Ishikawa (cell line): ENCODE data around the gene EEF2K.

Experiments
- CEBPB ChIP-seq: IDR thresholded peaks from 2 replicates; pipeline ENCODE4 v1.6.1; 2012
- CREB1 ChIP-seq: IDR thresholded peaks from 2 replicates; pipeline ENCODE4 v1.6.1; 2012; ENCODE audit warnings: low read depth
- EGR1 ChIP-seq: IDR thresholded peaks from 2 replicates; pipeline ENCODE4 v1.6.1; 2012
- EP300 ChIP-seq: IDR thresholded peaks from 2 replicates; pipeline ENCODE4 v1.6.1; 2012; ENCODE audit warnings: borderline replicate concordance
- FOXM1 ChIP-seq: IDR thresholded peaks from 2 replicates; pipeline ENCODE4 v1.6.1; 2012; ENCODE audit warnings: low read depth, borderline replicate concordance
- NFIC ChIP-seq: IDR thresholded peaks from 2 replicates; pipeline ENCODE4 v1.6.1; 2012
- RAD21 ChIP-seq: IDR thresholded peaks from 2 replicates; pipeline ENCODE4 v1.6.1; 2012; ENCODE audit warnings: low read depth
- TAF1 ChIP-seq: IDR thresholded peaks from 2 replicates; pipeline ENCODE4 v1.6.1; 2012; ENCODE audit warnings: low read depth, mild to moderate bottlenecking
- TCF12 ChIP-seq: IDR thresholded peaks from 2 replicates; pipeline ENCODE4 v1.6.1; 2012; ENCODE audit warnings: low read depth
- TEAD4 ChIP-seq: IDR thresholded peaks from 2 replicates; pipeline ENCODE4 v1.6.1; 2012
- YY1 ChIP-seq: IDR thresholded peaks from 2 replicates; pipeline ENCODE4 v1.6.1; 2012; ENCODE audit warnings: low read depth
- ZBTB7A ChIP-seq: IDR thresholded peaks from 2 replicates; pipeline ENCODE4 v1.6.1; 2012; ENCODE audit warnings: low read depth
- TF ChIP-seq, protein P1 (sequence below): IDR thresholded peaks from 2 replicates; pipeline ENCODE4 v1.6.1; 2012
- TF ChIP-seq, protein P2 (sequence below): IDR thresholded peaks from 2 replicates; pipeline ENCODE4 v1.6.1; 2012; ENCODE audit warnings: low read depth, mild to moderate bottlenecking
- TF ChIP-seq, protein P3 (sequence below): IDR thresholded peaks from 2 replicates; pipeline ENCODE4 v1.6.1; 2012

The EEF2K gene

DNA sequence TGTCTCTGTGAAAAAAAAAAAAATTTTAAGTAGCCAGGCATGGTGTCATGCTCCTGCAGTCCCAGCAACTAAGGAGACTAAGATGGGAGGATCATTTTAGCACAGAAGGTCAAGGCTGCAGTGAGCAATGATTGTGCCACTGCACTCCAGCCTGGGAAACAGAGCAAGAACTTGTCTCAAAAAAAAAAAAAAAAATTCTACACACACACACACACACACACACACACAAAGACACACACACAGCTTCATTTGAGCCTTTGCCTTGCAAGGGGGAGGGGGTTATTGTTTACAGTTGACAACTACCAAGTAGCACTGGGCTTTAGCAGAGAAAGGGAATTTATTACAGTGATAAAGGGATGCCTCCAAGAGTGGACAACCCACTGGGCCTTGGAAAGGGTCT, 86.2 kb downstream of the EEF2K start:
- no peak for TF ChIP-seq YY1
- no peak for TF ChIP-seq TAF1
- TF ChIP-seq, protein P1, sequence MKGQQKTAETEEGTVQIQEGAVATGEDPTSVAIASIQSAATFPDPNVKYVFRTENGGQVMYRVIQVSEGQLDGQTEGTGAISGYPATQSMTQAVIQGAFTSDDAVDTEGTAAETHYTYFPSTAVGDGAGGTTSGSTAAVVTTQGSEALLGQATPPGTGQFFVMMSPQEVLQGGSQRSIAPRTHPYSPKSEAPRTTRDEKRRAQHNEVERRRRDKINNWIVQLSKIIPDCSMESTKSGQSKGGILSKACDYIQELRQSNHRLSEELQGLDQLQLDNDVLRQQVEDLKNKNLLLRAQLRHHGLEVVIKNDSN = no peak
- TF ChIP-seq CREB1 = no peak
- TF ChIP-seq, protein P2, sequence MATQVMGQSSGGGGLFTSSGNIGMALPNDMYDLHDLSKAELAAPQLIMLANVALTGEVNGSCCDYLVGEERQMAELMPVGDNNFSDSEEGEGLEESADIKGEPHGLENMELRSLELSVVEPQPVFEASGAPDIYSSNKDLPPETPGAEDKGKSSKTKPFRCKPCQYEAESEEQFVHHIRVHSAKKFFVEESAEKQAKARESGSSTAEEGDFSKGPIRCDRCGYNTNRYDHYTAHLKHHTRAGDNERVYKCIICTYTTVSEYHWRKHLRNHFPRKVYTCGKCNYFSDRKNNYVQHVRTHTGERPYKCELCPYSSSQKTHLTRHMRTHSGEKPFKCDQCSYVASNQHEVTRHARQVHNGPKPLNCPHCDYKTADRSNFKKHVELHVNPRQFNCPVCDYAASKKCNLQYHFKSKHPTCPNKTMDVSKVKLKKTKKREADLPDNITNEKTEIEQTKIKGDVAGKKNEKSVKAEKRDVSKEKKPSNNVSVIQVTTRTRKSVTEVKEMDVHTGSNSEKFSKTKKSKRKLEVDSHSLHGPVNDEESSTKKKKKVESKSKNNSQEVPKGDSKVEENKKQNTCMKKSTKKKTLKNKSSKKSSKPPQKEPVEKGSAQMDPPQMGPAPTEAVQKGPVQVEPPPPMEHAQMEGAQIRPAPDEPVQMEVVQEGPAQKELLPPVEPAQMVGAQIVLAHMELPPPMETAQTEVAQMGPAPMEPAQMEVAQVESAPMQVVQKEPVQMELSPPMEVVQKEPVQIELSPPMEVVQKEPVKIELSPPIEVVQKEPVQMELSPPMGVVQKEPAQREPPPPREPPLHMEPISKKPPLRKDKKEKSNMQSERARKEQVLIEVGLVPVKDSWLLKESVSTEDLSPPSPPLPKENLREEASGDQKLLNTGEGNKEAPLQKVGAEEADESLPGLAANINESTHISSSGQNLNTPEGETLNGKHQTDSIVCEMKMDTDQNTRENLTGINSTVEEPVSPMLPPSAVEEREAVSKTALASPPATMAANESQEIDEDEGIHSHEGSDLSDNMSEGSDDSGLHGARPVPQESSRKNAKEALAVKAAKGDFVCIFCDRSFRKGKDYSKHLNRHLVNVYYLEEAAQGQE = no peak
- no peak for TF ChIP-seq EGR1
- TF ChIP-seq FOXM1 = no peak
- TF ChIP-seq RAD21 = no peak
- no peak for TF ChIP-seq TCF12

DNA sequence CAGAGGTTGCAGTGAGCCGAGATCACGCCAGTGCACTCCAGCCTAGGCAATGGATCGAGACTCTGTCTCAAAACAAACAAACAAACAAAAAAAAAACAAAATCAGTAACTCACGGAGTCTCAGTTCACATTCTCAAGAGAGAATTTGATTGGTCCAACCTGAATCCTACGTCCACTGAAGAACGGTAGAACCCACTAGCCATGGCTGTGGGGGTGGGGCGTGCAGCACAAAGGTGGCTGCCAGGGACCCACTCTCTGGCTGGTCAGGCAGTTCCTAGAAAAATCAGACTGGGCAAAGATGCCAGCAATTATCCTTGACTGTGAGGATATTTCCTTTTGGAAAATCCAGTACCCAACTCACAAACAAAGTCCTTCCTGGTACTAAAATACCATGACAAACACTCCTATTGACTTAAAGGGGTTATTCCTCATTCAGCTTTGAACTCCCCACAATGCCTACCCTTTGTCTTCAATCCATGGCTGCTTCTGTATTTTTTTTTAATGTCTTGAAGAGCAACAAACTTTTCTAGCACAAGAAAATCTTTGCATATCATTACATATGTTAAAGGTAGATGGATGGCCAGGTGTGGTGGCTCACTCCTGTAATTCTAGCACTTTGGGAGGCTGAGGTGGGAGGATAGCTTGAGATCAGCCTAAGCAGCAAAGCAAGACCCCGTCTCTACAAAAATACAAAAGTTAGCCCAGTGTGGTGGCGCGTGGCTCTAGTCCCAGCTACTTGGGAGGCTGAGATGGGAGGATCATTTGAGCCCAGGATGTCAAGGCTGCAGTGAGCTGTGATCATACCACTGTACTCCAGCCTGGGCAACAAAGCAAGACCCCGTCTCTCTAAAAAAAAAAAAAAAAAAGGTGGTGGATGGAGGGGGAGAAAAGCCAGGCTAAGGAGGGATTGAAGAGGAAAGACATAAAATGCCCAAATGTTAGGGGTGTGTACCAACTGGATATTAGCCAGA, 87.3 kb downstream of the EEF2K start:
- TF ChIP-seq EGR1 = no peak
- TF ChIP-seq NFIC = no peak
- no peak for TF ChIP-seq EP300

DNA sequence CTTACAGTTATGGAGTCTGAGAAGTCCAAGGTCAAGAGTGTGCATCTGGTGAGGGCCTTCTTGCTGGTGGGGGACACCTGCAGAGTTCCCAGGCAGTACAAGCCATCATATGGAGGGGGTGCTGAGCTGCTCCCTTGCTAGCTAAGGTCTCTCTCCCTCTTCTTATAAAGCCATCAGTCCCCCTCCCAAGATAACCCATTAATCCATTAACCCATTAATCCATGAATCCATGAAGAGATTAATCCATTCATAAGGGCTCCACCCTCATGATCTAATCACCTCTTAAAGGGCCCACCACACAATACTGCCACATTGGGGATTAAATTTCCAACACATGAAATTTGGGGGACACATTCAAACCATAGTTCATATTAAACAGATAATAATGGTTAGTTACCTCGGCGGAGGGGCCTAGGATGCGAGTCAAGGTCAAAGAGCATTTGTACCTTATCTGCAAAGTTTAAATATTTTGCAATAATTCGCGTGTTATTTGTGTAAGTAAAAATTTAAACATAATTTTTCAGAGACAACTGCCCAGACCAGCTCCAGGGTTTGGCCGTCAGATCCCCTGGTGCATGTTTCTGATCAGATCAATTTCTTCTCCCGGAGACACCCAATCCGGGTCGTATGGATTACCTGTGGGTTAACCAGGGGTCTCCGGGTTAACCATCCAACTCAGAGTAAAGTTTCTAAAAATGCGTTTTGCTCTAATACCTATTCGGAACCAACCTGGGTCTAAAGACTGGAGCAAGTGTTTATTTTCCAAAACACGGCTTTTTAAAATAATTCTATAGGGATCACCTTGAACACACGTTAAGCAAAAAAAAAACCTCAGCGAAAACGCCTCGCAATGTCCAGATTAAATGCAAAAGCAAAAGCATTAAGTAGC, 90.4 kb downstream of the EEF2K start:
- TF ChIP-seq EP300 (no peak), ZBTB7A (0 out of 2 replicates have a peak, but pooled peaks have one; percentile 76)

DNA sequence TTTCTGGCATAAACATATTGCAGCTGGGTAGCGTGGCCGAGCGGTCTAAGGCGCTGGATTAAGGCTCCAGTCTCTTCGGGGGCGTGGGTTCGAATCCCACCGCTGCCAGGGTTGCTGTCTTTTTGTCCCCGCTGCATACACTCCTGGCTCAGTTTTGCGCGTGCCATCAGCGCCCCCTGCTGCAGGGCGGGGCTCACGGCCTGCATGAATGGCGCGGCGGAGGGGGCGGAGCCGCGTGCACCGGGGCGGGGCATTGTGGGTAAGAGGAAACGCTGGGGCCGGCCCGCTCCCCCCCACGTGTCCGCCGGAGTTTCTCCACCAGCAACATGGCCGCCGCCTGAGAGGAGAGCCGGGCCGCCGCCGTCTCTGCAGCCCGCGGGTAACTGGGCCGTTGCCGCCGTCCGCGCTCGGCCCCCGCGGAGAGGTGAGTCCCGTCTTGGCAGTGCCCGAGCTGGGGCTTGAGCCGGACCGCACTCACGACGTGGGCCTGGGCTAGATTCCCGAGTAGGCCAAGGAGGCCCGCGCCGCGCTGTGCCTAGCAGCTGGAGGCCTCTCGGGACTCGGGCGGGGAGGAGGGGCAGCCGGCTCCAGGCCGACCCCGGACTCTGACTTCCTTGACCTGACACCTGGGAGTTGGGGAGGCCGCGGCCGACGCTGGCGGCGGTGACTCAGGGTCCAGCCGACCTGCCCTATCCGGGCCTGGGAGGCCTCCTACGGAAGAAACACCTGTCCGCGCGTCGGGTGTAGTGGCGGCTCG, 91.2 kb downstream of the EEF2K start, which contains the start of gene POLR3E:
TSS of gene POLR3E (plus strand) at position 296 of the 757 bp plus-strand sequence. CDS start 5,560 bp downstream, outside the sequence.
- no peak for TF ChIP-seq FOXM1
- TF ChIP-seq TEAD4 = peak; percentile 95
- peak; percentile 48; the same call in 1 of the 2 replicates for TF ChIP-seq CEBPB
- TF ChIP-seq ZBTB7A = 0 out of 2 replicates have a peak, but pooled peaks have one; percentile 52
- 0 out of 2 replicates have a peak, but pooled peaks have one; percentile 38 for TF ChIP-seq CREB1
- TF ChIP-seq TCF12 = peak; percentile 45
- TF ChIP-seq, protein P2 = 0 out of 2 replicates have a peak, but pooled peaks have one; percentile 10
- TF ChIP-seq, protein P1 = peak; percentile 83
- no peak for TF ChIP-seq EP300
- TF ChIP-seq NFIC = peak; percentile 52
- no peak for TF ChIP-seq EGR1
- peak; percentile 94 for TF ChIP-seq YY1
- TF ChIP-seq, protein P3, sequence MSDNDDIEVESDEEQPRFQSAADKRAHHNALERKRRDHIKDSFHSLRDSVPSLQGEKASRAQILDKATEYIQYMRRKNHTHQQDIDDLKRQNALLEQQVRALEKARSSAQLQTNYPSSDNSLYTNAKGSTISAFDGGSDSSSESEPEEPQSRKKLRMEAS = peak; percentile 76
- peak; percentile 86 for TF ChIP-seq RAD21
- TF ChIP-seq TAF1 = peak; percentile 94
